Gastrocnemius medialis (tissue), 4 donors: Measurements from ENCODE around the gene NRARP.

Experiments used
- POLR2A ChIP-seq, 2 donors: fragments of 450-650 bp; IDR thresholded peaks; one replicate each; pipeline ENCODE4 v1.6.1; 2017; ENCODE audit warnings: antibody characterized with exemption in 2 of 2, mild to moderate bottlenecking in 2 of 2, moderate library complexity in 2 of 2
- TF ChIP-seq, protein P1 (sequence below), 5 experiments: fragments of 450-650 bp in 3 of 5; fragments of 200-600 bp in 2 of 5; sonication (generic) in 2 of 5; IDR thresholded peaks in 4 of 5; conservative IDR thresholded peaks in 1 of 5; 1 replicate in 4 of 5; 2 replicates in 1 of 5; pipeline ENCODE4 v1.5.1; 2016 to 2019; ENCODE audit warnings: antibody characterized with exemption in 5 of 5, mild to moderate bottlenecking in 3 of 5, moderate library complexity in 3 of 5

DNA sequence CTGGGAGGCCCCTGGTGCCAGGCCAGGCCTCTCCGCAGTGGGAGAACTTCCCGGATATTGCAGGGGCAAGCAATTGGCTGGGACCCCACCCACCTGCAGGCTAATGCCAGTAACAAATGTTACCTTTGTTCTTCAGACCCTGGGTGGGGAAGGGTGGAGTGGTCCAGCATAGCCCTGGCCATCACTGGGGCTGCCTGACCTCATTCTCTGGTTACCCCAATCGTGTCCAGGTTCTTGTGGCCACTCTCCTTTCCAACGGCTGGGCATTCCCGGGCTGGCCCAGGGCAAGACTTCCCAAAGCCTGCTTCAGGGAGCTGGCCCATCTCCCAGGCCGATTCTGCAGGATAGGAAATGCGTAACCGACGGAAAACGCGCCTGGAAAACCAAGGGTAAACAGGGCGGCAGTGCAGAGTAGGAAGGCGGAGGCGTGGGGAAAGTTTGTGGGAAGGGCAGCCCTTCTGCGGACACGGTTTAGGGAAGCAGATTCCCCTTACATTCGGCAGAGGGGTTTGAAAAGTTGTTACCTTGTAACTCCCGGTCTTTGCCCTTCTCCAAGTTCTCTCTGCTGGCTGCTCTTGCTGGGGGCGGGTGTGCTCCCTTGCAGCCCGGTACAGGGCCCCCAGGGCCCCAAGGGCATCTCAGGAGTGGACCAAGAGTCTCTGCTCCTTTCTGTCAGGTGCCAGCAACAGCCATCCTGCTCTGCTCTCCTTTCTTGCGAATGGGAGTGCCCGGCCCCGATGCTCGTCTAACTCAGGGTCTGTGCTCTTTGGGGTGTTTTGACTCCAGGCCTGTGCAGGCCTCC is 3.5 kb downstream of the NRARP start:
- TF ChIP-seq, protein P1, sequence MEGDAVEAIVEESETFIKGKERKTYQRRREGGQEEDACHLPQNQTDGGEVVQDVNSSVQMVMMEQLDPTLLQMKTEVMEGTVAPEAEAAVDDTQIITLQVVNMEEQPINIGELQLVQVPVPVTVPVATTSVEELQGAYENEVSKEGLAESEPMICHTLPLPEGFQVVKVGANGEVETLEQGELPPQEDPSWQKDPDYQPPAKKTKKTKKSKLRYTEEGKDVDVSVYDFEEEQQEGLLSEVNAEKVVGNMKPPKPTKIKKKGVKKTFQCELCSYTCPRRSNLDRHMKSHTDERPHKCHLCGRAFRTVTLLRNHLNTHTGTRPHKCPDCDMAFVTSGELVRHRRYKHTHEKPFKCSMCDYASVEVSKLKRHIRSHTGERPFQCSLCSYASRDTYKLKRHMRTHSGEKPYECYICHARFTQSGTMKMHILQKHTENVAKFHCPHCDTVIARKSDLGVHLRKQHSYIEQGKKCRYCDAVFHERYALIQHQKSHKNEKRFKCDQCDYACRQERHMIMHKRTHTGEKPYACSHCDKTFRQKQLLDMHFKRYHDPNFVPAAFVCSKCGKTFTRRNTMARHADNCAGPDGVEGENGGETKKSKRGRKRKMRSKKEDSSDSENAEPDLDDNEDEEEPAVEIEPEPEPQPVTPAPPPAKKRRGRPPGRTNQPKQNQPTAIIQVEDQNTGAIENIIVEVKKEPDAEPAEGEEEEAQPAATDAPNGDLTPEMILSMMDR (IDR thresholded peaks at IDR 0.05 in 4 of 5, conservative IDR thresholded peaks at IDR 0.05 in 1 of 5): no peak
- no peak for TF ChIP-seq POLR2A (IDR thresholded peaks at IDR 0.05)
